Panc1 (cell line): ENCODE results near the gene NME4.

ENCODE experiments used
- CTCF ChIP-seq: fragments of 450-650 bp; IDR thresholded peaks from 2 replicates; pipeline ENCODE4 v1.5.1; 2017; ENCODE audit warnings: mild to moderate bottlenecking
- POLR2AphosphoS5 ChIP-seq: IDR thresholded peaks from 2 replicates; pipeline ENCODE4 v1.6.1; 2012; ENCODE audit warnings: mild to moderate bottlenecking, low read depth, low read length, moderate library complexity
- REST ChIP-seq, 2 experiments: IDR thresholded peaks; 2 replicates each; pipeline ENCODE4 v1.6.1; 2011 to 2012; ENCODE audit warnings: low read depth in 2 of 2, control low read depth in 1 of 2, low read length in 1 of 2, mild to moderate bottlenecking in 1 of 2, moderate library complexity in 1 of 2; ENCODE audit not compliant: insufficient read depth in 1 of 2
- SIN3A ChIP-seq: IDR thresholded peaks from 2 replicates; pipeline ENCODE4 v1.6.1; 2012; ENCODE audit warnings: low read depth, mild to moderate bottlenecking, low read length, moderate library complexity, borderline replicate concordance; ENCODE audit not compliant: insufficient read depth
- TCF7L2 ChIP-seq: IDR thresholded peaks from 2 replicates; pipeline ENCODE4 v1.6.1; 2011; ENCODE audit warnings: mild to moderate bottlenecking, low read depth, low read length, inconsistent platforms

GRCh38 chr16:401468-402348 is 4.7 kb downstream of the NME4 start, which contains the start of gene DECR2:
- TF ChIP-seq TCF7L2 (no peak), POLR2AphosphoS5 (peak; percentile 95), CTCF (peak; percentile 89; the same call in 1 of the 2 replicates), SIN3A (peak; percentile 59; the same call in 1 of the 2 replicates), REST (IDR thresholded peaks at IDR 0.05; ENCODE audit: insufficient read depth in 1 of 2, low read depth in 2 of 2, low read length in 1 of 2) (peak in 1 of 2 experiments; percentile 32; a peak in 1 of 4 replicates)
